ENCODE data around the gene TPRN. TPM values are rescaled to one million over a fixed set of nuclear protein-coding genes. Genes with fewer than 3 reads are reported as not detected.

Gene TPRN
- total RNA-seq, 1 donor from 2014 or later = 2.6 TPM

GRCh38 chr9:137212520-137212919, 12.0 kb upstream of the TPRN start:
- no peak for DNase-seq (ENCODE audit: low read depth in 2 of 2)

DNA sequence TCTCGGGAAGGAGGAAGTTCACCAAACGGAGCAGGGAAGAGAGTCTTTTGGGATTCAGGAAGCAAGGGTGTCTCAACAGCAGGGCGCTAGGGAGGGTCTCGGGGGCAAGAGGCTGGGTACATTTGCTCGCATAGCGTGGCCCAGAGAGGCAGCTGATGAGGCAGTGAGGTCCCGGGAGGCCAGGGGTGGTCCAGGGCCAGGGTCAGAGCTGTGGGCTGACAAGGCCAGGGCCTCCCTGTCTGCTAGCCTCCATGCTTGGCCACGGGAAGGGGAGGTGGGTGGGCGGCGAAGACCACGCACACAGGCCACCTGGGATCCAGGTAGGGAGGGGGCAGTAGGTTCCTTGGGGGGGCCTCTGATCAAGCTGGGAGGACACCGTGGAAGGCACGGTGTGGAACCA, 11.0 kb upstream of the TPRN start:
- DNase-seq (ENCODE audit: low read depth in 2 of 2) = no peak

GRCh38 chr9:137206602-137207001, 6.1 kb upstream of the TPRN start:
- DNase-seq (ENCODE audit: low read depth in 2 of 2) = no peak

DNA sequence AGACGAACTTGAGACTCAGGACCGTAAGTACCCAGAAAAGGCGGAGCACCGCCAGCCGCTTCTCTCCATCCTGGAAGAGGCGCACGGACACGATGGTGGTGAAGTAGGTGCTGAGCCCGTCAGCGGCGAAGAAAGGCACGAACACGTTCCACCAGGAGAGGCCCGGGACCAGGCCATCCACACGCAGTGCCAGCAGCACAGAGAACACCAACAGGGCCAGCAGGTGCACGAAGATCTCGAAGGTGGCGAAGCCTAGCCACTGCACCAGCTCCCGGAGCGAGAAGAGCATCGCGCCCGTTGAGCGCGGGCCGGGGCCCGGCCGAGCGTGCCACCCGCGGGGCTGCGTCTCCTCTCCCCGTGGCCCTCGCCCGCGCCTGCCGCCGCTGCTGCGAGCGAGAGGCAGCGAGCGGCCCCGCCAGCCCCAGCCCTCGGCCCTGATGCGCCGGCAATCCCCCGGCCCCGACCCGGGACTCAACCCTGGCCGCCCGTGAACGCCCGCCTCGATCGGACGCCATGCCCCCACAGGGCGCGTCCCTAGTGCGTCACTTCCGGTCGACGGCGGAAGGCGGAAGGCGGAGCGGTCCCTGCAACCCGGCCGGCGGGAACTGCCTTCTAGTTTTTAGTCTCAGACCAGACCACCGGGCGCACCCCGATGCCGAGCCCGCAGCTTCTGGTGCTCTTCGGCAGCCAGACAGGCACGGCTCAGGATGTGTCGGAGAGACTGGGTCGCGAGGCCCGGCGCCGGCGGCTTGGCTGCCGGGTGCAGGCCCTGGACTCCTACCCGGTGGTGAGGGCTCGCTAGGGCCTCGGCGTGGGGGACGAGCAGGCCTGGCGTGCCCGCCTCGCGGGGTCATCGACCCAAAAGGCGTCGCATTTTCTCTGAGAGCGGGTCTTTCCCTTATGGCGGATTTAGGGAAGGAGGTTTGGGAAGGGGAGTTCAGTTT, 4.9 kb upstream of the TPRN start, which contains the start of the genes NDOR1 and TMEM203:
Gene NDOR1 (plus strand): TSS at position 575 of the 944 bp plus-strand sequence. CDS start 78 bp downstream, at position 653.
Gene TMEM203 (minus strand): TSS at position 523 of the 944 bp plus-strand sequence. CDS start 234 bp downstream, at position 289.
- peak; percentile 86 to 92 for DNase-seq (ENCODE audit: low read depth in 2 of 2)

DNA sequence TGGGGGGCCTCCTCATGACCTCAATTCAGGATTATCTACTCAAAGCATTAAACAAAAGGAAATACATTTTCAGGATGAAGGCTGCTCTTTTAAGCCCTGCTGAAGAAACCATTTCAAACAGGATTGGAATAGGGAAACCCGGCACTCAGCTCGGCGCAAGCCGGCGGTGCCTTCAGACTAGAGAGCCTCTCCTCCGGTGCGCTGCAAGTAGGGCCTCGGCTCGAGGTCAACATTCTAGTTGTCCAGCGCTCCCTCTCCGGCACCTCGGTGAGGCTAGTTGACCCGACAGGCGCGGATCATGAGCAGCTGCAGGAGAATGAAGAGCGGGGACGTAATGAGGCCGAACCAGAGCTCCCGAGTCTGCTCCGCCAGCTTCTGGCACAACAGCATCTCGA, 4.2 kb upstream of the TPRN start:
- DNase-seq (ENCODE audit: low read depth in 2 of 2) = no peak

DNA sequence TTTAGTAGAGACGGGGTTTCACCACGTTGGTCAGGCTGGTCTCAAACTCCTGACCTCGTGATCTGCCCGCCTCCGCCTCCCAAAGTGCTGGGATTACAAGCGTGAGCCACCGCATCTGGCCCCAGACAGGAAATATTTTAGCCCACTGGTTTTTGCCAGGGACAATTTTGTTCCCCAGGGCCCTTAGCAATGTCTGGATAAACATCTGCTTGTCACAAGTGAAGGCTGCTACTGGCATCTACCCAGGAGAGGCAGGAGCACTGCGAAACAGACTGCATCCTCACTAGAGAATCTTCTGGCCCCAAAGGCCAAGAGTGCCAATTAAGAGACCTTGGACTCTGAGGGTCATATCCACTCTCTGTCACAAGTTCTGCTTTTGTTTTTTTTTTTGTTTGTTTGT, 2.4 kb upstream of the TPRN start:
- no peak for DNase-seq (ENCODE audit: low read depth in 2 of 2)

GRCh38 chr9:137201205-137201868, 796 bp upstream of the TPRN start:
- no peak for DNase-seq (ENCODE audit: low read depth in 2 of 2)

DNA sequence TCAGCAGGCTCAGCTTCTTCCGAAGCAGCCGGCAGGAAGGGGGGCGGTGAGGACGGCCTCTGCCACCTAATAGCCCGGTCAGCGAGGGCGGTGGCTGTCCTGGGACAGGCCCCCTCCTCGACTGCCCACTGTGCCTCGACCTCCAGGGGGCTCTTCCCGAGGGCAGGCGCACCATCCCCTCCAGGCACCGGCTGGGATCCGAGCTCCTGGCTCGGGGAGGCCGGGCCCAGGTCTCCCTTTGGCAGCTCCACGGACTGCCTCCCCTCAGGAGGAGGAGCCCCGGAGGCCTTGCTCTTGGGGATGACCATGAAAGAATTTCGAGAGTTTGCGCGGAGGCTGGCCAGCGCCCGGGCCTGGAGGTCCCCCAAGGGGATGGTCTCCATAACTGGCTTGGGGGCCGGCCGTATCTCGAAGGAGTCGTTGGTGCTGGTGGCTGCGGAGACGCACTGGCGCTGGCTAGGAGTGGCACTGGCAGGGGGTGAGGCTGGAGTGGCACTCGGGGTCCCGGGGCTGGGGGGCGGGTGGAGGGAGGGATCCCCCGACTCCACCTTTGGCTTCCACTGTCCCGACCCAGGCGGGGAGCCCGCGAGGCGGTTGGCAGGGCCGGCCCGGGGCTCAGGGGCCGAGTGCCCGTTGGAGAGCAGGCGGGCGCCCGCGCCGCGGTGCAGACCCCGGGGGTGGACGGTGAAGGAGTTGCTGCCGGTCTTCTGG, 975 bp downstream of the TPRN start:
- DNase-seq (ENCODE audit: low read depth in 2 of 2) = no peak

- DNase-seq (ENCODE audit: low read depth in 2 of 2) = no peak
These were observed 1.6 kb downstream of the TPRN start for GRCh38 chr9:137198902-137199283.

DNA sequence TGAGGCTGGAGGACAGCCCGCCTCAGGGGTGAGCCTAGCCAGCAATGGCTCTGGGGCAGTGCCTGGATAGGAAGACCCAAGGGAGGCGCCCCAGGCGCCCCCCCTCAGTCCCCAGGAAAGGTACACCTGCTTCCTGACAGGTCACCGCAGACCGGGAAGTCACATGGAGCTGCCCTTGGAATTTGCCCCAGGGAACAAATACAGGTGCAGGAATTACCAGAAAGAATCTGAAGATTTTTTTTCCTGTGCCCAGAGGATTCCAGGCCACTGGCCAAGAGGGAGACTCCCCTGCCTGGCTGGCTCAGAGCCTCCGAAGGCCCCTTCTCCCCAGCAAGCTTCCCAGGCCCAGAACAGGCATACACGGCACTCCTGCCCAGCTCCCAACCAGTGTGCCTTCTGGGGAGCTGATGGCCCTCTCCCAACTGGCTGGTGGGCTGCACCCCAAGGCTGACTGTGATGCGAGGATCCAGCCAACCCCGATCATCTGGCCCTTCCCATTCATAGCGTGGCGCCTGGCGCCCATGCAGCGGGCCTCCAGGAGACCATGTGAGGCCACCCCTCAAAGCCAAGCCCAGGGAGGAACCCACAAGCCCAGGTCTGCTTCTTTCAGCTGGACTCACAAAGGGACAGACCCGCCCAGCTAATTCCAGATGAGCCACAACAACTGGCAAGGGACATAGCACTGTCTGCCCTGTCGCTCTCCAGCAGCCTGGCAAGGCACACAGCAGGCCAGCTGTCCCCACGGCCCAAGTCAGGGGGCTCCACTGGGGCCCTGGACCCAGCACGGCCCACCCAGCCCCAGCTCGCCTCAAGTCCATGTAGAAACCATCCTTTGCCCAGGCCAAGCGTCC, 2.3 kb downstream of the TPRN start:
- DNase-seq (ENCODE audit: low read depth in 2 of 2) = no peak

DNA sequence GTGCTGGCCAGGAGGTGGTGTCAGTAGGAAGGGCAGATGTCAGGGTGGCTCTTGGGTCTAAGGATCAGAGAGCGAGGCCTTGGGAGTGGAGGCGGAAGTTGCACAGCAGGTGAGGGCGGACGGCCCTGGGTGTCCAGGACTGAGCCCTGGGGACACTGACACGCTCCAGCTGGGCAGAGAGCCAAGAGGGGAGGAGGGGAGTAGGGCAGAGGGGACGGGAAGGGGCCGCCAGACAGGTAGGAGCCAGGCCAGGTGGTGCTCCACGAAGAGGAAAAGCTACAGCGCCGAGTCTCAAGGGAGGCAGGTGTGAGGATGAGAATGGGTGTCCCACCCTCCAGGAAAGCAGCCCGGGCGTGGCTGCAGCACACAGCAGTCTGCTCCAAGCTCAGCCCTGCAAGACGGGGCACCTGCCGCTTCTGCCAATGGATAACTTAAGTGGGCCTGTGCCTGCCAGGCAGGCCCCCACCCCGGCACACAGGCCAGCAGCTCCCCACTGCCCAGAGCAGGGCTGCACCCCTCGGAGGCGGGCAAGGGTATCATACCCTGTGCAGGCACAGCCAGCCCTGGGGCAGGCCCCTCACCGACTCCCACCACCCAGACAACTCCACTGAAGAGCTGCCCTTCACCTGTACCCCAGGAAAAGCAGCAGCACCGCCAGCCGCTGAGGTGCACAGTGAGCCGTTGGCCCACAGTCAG, 4.9 kb downstream of the TPRN start:
- DNase-seq (ENCODE audit: low read depth in 2 of 2) = no peak

DNA sequence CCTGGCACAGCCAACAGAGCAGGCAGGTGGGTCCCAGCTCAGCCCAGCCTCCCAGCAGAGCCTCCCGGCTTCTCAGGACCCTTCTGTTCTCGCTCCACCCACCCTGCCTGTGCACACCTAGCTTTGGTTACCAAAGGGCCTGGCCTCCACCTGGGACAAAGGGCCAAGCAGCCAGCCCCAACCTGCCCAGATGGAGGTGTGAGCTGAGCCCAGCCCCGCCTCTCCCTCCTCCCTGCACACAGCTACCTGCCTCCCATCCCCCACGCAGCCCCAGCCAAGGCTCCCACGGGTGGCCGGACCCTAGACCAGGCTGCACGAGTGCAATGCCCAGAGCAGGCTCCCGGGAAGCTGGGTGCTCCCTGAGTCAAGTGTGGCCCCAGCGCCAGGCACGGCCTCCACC, 5.6 kb downstream of the TPRN start:
- no peak for DNase-seq (ENCODE audit: low read depth in 2 of 2)

DNA sequence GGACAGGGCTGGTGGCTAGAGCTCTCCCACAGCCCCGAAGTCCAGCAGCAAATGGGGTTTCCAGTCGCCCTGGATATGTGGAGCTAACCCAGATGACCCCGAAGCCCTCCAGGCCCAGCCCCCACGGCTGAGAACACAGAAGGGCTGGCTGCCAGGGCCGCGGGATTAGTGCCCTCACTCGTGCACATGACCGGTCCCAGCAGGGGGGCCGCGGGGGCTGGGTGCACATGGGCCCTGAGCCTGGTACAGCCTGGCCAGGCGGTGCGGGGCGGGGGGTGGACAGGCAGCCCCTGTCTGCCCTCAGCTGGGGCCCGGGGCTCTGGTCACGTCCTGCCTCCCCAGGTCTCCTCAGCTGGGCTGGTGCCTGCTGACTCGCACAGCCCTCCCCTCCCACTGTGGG, 6.2 kb downstream of the TPRN start:
- DNase-seq (ENCODE audit: low read depth in 2 of 2) = no peak

DNA sequence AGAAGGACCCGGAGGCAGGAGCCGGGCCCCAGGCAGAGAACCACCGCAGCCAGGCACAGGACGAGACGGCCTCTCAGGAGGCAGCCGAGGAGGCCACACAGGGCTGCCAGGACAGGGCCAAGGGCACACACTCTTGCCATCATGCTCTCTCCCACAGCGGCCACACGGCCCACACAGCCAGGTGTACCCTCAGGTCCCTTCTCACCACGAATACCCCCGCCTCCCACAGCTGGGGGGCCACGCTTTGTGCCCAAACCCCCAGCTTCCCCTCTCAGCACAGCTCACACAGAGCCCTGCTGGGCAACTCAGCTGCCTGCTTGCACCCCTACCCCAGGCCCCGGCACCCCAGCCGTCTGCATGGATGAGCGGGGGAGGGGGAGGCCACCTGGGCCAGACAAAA, 6.8 kb downstream of the TPRN start:
- no peak for DNase-seq (ENCODE audit: low read depth in 2 of 2)

DNA sequence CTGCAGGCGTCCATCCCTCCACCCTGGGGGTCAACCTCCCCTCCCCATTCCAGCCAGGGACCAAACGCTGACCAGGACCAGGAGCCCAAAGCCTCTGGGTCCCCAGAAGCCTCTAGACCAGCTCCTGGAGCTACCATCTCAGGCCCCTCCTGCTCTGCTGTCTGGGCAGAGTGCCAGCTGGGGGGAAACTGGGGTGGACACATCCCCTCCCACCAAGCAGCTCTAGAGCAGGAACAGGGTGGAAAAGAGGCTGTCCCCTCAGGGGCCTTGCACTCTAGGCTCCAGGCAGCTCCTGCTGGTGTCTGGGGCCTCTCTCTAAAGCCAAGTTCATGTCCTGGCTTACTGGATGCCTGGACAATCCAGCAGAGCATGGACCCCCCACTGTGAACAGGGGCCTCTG, 7.7 kb downstream of the TPRN start:
- no peak for DNase-seq (ENCODE audit: low read depth in 2 of 2)

DNA sequence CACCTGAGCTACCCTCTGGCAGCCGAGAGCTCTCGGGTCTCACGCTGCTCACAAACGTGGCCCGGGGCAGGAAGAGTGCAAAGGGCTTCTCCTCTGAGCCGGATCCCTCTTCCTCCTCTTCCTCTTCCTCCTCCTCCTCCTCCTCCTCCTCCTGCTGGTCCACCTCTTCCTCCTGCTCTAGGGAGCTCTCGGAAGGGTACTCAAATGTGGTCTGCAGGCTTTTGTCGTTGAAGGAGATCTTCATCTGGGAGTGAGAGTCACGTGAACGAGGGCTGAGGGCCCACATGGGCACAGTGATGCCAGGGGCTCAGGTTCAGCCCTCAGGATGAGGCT, 8.1 kb downstream of the TPRN start:
- DNase-seq (ENCODE audit: low read depth in 2 of 2) = no peak

GRCh38 chr9:137191691-137192447, 8.7 kb downstream of the TPRN start:
- no peak for DNase-seq (ENCODE audit: low read depth in 2 of 2)

DNA sequence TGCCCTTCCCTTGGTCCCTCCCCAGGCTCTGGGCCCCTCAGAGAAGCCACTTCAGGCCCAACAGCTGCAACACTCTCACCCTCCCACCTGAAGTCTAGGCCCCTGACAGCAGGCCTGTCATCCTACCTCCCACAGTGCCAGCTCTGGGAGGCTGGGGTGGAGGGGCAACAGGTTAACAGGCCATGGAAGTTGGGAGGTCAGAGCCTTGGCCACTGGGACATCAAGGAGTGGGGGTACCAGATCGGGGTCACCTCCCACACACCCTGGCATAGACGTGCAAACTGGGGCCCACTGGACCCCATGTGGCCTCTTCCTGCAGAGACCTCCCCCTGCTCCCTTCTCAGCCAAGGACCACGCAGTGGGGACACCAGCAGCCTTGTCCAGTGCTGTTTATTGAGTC, 9.3 kb downstream of the TPRN start:
- DNase-seq (ENCODE audit: low read depth in 2 of 2) = no peak

DNA sequence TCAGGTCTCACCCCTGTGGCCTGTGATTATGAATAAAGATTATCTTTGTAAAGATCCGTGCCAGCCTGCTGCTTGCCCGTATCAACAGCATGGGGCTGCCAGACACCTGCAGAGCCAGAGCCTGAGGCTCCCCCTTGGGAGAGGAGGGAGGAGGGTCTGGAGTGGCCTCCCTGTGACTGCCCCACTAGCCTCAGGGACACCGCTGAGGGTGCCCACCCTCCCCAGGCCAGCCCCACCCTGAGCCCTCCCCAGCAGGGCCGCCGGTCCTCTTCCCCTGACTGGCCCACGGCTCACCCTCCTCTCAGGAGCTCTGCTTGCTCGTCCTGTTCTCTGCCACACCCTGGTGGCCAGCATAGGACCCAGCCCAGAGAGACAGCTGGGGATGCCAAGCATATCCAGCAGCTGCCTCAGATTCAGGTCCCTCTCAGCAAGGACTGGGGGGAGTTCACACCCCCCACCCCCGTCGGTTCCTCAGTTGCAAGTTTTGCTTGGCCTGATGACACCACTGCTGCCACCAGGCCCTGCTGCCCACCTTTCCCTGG, 10.2 kb downstream of the TPRN start:
- no peak for DNase-seq (ENCODE audit: low read depth in 2 of 2)

Measured in lung microvascular endothelial cell (primary cell).